Measurements from ENCODE around the gene GGT7.

DNA sequence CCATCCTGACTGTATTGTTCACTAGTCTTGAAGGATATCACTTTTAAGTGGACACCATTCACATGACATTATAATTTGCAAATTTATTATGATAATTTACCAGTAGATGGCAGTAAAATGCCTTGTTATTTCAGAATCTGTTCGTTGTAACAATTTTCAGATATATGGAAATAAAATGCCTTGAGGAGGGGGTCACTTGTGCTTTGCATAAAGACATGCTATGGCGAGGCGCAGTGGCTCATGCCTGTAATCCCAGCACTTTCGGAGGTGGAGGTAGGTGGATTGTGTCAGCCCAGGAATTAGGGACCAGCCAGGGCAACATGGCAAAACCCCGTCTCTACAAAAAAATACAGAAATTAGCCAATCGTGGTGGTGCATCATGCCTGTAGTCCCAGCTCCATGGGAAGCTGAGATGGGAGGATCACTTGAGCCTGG, 38.2 kb downstream of the GGT7 start:
- TF ChIP-seq, protein P1, sequence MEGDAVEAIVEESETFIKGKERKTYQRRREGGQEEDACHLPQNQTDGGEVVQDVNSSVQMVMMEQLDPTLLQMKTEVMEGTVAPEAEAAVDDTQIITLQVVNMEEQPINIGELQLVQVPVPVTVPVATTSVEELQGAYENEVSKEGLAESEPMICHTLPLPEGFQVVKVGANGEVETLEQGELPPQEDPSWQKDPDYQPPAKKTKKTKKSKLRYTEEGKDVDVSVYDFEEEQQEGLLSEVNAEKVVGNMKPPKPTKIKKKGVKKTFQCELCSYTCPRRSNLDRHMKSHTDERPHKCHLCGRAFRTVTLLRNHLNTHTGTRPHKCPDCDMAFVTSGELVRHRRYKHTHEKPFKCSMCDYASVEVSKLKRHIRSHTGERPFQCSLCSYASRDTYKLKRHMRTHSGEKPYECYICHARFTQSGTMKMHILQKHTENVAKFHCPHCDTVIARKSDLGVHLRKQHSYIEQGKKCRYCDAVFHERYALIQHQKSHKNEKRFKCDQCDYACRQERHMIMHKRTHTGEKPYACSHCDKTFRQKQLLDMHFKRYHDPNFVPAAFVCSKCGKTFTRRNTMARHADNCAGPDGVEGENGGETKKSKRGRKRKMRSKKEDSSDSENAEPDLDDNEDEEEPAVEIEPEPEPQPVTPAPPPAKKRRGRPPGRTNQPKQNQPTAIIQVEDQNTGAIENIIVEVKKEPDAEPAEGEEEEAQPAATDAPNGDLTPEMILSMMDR (IDR thresholded peaks at IDR 0.05; ENCODE audit: low read length), result peak; percentile 49
- no peak for TF ChIP-seq EZH2 (IDR thresholded peaks at IDR 0.05; ENCODE audit: borderline replicate concordance, low read length)

Measured in OCI-LY1 (cell line).